GM12801 (cell line): Measurements from ENCODE around the gene RPL29.

Experiments used
- TF ChIP-seq, protein P1 (sequence below): IDR thresholded peaks from one replicate; pipeline ENCODE4 v1.5.1; 2011; ENCODE audit warnings: control low read depth; ENCODE audit not compliant: insufficient read length; ENCODE audit errors: extremely low read depth

Gene RPL29

DNA sequence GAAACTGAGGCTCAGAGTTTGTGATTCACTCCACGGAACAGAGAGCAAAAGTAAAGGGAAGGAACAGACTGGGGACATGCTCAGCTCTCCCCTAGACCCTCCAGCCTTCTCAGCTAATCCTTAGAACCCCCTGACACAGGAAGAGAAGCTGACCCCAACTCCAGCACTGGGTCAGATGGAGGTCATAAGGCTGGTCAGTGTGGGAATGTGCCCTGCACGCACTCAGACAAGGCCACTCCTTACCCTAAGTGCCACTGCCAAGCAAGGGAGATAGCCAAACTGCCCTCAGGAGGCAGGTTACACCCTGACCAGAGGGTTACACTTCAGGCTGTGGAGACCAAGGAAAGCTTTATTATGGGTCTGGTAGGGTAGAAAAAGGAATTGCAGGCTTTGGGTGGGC lies 1.2 kb downstream of the RPL29 start:
- TF ChIP-seq, protein P1, sequence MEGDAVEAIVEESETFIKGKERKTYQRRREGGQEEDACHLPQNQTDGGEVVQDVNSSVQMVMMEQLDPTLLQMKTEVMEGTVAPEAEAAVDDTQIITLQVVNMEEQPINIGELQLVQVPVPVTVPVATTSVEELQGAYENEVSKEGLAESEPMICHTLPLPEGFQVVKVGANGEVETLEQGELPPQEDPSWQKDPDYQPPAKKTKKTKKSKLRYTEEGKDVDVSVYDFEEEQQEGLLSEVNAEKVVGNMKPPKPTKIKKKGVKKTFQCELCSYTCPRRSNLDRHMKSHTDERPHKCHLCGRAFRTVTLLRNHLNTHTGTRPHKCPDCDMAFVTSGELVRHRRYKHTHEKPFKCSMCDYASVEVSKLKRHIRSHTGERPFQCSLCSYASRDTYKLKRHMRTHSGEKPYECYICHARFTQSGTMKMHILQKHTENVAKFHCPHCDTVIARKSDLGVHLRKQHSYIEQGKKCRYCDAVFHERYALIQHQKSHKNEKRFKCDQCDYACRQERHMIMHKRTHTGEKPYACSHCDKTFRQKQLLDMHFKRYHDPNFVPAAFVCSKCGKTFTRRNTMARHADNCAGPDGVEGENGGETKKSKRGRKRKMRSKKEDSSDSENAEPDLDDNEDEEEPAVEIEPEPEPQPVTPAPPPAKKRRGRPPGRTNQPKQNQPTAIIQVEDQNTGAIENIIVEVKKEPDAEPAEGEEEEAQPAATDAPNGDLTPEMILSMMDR, result no peak

DNA sequence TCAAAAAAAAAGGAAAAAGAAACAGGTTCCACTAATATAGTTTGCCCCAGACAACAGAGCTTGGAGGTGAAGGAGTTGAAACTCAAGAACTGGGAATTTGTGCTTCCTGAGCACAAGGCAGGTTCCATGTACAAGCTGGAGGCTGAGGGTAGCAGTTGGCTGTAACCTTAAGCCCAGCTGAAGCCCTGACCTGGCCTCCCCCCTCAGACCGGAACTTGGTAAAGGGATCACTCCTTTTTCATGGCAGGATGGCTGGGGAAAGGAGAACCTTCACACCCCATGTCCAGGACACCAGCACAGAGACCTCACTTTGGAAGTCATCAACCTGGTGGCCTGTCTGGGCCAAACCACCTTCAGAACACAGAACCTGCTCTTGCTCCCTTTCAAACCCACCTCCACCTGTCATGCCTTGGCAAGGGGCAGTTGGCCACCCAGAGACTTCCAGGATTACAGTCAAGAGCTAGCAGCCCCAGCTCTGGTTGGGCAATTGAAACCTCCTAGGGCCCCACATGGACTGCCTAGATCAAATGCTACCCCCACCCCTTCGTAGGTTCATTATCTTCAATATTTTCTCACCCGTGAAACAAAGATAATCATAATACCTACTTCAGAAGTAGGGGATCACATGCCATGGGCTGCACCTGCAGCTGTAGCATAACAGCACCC lies 3.5 kb downstream of the RPL29 start:
- TF ChIP-seq, protein P1, result no peak

DNA sequence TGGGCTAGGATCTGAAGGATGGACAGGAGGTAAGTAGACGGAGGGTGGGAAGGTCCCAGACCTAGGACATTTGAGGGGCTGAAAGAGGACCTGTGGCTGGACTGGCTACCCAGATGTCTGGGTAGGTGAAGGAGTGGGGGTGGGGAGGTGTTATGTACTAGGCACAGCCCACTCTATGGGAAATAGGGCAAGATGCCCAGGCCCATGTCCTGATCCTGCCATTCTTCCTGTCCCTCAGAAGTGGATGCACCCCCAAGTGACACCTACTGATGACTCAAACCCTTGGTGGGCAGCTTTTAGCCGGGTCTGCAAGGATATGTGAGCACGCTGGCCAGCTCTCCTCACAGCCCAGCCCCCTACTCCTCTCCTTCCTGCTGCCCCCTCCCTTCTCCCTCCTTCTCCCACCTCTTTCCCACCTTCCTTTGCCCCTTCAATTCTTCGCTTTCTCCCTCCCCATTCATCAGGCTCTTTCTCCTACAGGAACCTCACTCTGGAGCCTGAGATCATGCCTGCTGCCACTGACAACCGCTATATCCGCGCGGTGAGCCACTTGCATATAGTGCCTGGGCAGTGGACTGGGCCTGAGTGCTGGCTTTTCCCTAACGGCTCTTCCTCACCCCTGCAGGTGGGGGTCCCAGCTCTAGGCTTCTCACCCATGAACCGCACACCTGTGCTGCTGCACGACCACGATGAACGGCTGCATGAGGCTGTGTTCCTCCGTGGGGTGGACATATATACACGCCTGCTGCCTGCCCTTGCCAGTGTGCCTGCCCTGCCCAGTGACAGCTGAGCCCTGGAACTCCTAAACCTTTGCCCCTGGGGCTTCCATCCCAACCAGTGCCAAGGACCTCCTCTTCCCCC lies 7.2 kb downstream of the RPL29 start:
- TF ChIP-seq, protein P1, result no peak

DNA sequence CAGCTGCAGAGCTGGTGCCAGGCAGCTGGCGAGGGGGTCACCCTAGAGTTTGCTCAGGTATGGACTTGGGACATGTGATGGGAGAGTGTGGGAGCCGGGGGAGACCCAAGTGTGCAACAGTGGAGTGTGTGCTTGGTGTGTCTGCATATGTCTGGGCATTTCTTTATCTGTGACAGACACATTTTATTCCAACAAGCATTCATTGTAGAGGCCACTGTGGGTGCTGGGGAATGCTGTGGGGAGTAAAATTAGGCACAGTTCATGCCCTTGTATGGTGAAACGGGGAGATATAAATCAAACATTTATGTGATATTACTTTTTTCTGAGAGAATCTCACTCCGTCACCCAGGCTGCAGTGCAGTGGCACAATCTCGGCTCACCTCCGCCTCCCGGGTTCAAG lies 8.1 kb downstream of the RPL29 start:
- TF ChIP-seq, protein P1, result no peak

DNA sequence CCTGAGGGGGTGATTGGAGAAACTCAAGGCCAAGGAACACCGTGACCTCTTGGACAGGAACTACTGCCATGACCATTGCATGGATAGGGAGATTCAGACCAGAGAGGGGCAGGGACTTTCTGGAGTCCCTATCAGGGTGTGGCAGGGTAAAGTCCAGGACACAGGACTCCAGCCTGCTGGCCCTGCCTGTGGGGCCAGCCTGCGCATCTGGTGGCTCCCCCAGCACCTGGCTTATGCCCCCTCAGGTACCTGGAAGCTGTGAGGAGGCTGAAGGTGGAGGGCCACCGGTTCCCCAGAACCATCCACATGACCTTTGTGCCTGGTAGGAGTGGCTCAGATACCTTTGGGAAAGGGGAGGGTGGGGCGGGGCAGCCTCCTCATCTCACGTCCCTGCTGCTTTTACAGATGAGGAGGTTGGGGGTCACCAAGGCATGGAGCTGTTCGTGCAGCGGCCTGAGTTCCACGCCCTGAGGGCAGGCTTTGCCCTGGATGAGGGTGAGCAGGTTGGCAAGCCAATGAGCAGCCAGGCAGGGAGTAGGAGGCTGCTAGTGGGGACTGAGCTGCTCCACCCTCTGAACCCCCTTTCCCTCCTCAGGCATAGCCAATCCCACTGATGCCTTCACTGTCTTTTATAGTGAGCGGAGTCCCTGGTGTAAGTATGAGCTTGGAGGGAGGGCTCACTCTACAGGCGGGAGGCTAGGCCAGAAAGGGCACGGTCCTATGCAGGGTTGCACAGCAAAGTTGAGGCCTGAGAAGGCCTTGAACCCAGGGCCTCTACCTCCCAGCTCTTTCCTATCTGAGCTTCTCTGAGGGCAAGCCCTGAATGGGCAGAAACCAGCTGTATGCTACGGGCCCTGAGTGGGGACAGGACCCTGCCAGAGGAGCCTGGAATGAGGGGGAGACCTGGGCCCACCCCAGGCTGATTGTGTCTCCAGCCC lies 9.4 kb downstream of the RPL29 start:
- TF ChIP-seq, protein P1, result no peak

DNA sequence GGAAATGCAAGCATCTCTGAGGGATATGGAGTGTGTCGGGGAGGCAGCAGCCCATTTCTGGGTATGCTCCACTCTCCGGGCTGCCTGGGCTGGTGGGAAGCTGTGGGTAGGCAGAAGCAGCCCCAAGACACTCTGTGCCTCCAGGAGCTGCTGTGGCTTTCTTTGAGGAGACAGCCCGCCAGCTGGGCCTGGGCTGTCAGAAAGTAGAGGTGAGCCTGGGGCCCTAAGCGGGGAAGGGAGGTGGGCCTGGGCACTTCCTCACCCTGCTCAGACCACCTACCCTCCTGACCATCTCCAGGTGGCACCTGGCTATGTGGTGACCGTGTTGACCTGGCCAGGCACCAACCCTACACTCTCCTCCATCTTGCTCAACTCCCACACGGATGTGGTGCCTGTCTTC lies 10.6 kb downstream of the RPL29 start:
- TF ChIP-seq, protein P1, result no peak

DNA sequence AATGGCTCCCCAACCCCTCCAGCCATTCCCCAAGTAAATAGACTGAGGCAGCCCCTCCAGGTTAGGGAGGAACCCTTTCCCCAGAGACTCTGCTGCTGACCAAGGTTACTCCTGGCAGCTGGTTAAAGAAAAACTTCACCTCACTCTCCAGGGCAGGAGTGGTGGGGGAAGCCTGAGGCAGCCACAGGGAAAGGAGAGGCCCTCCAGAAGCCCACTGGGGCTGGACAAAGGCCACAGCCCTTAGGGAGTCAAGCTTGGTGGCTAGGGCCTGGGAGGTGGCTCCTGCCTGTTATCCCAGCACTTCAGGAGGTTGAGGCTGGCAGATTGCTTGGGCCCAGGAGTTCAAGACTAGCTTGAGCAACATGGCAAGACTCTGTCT lies 11.4 kb downstream of the RPL29 start:
- TF ChIP-seq, protein P1, result no peak
